ENCODE measurements around the gene TRAK1.

DNA sequence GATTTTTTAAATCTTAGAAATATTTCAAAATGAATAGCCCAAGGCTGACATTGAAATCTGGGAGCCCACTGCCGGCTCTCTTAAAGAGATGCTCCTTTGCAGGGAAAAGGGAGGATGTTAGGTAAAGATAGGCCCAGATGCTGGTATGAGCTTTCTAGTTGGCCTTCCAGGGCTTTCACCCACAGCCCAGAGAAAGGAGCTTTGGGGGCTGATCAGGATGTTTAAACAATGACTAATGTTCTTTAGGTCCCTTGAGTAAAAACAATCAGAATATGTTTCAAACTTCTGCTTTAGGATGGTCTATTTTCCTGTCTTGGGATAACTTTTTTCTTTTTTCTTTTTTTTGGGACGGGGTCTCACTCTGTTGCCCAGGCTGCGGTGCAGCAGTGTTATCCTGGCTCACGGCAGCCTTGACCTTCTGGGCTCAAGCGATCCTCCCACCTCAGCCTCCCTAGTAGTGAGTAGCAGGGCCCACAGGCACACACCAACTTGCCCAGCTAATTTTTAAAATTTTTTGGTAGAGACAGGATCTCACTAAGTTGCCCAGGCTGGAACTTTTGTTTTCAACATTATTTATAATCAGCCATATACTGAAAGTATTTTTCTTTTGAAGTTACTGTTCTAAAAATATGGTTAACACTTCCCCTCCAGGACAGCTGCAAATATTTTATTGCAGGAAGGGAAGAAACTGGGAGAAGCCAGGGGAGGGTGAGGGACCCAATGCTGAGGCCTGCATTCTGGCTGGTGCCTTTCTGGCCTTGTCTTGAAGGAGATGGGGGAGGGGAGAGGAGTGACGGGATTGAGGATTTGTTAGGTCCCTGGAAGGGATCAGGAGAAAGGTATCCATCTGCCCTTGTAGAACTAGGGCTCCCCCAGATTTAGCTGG is 70.1 kb downstream of the TRAK1 start:
- no peak for TF ChIP-seq POLR2AphosphoS5 (IDR thresholded peaks at IDR 0.05; ENCODE audit: low read depth, low read length)
- TF ChIP-seq POLR2A (IDR thresholded peaks at IDR 0.05; ENCODE audit: low read depth, low read length), result no peak
